GM19193 (cell line): Measurements from ENCODE around the gene UGGT2.

Experiments used
- POLR2A ChIP-seq: IDR thresholded peaks from 4 replicates; pipeline ENCODE4 v1.6.1; 2011; ENCODE audit not compliant: insufficient read depth, insufficient read length; ENCODE audit errors: extremely low read depth

The UGGT2 gene

GRCh38 chr13:96011291-96011872 is 41.8 kb downstream of the UGGT2 start:
- TF ChIP-seq POLR2A: no peak

- TF ChIP-seq POLR2A: no peak
These were observed 49.9 kb downstream of the UGGT2 start for GRCh38 chr13:96003304-96003703.

DNA sequence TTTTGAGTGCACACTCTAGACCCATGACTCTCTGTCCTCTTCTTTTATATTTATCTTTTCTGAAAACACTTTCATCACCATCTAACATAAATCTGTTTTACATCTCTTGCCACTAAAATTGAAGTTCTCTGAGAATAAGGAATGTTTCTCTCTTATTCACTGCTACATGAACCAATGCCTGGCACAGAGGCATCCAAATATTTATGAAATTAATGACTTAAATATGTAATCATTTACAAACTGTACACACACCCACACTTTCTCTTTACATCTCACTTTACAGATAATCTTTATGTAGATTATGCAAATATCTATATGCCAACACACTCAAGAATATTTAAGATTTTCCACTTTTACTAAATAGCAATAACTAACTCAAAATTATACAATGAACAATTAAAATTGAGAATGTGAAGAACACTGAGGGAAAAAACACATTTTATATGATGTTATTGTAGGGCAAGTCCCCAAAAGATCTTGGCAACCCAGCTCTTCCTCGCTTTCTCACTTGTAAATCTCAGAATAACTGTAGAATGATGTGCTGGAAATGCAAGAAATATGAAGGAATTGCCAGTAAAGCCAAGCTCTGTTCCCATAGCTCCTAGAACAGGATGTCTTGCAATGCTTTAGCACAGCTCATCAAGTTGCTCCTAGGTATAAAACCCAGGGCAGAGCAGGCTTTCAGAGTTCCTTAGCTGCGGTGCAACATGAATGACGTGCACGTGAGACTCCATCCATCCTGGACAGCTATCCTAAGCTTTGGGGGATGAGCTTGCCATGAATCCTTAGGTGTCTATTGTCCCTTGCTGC is 50.7 kb downstream of the UGGT2 start:
- no peak for TF ChIP-seq POLR2A

- no peak for TF ChIP-seq POLR2A
These were observed 53.1 kb downstream of the UGGT2 start for GRCh38 chr13:96000069-96000468.

DNA sequence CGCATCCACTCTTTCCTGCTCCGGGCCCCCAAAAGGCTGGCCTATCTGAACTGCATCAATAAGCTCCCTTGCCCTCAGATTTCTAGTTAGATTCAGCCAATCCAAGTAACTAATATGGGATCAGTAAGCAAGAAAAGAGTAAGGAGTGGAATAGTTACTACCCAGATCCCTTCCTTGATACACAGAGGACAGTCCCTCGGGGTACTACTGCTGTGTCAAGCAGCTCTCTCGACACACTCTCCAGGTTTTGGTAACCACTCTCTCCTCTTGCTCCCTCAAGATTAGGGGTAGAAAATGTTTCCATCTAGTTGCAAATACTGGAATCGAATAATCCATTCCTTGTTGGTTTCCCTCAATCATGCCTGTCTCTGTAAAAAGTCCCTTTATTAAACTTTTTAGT is 65.4 kb downstream of the UGGT2 start:
- TF ChIP-seq POLR2A: no peak

- TF ChIP-seq POLR2A: no peak
These were observed 71.1 kb downstream of the UGGT2 start for GRCh38 chr13:95982144-95982543.

GRCh38 chr13:95970878-95971277 is 82.3 kb downstream of the UGGT2 start:
- TF ChIP-seq POLR2A: no peak

GRCh38 chr13:95968906-95969305 is 84.3 kb downstream of the UGGT2 start:
- TF ChIP-seq POLR2A: no peak

DNA sequence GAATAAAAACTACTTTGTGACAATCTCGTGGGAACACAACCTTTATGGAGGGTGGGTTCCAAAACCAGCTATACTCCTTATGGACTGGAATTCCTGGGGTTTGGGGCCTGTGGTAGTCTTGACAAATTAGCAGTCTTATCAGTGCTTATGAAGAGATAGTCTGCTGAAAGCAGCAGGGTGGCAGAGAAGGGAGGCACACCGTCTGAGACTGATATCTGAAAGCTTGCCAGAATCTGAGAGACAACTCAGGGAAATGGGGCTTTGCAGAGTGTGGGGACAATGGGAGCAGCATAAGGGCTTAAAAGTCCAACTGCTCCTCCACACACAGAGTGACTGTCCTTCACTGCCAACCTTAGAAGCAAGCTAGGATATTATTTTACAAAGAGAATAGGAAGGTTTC is 95.9 kb downstream of the UGGT2 start:
- no peak for TF ChIP-seq POLR2A

GRCh38 chr13:95956589-95957148 is 96.5 kb downstream of the UGGT2 start:
- no peak for TF ChIP-seq POLR2A

DNA sequence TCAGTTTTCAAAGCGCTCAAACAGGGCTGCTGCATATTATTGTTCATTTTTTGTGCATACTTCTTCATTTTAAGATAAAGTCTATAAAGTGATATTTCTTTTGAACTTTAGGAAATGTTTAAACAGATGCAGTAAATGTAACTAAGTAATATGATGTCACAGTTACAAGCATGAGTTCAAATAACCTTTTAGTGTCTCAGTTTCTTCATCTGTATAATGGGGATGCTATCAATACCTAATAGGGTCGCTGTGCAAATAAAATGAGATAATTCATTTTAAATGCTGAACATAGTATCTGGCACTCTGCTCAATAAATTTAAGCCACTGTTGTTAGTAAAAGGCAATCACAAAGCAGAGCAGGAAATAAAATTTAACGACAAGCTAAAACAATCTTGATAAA is 97.5 kb downstream of the UGGT2 start:
- TF ChIP-seq POLR2A: no peak

DNA sequence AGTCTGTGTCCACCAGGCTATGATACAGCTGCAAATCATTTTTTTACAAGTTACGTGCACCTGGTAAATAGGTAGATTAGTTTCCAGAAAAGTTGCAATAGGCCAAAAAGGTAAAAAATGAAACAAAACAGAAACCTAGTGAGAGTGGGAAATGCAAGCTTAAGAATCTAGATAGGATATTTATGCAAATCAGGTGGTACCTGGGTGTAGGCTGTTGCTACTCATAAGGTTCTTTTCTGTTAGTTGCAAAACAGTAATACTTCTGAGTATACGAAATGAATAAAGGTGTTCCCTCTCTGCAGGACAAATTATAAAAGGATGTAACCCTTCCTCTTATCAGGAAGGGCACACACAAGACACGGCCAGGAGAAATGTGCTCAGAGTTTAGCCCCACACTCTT is 97.9 kb downstream of the UGGT2 start:
- TF ChIP-seq POLR2A: no peak

GRCh38 chr13:95954266-95954665 is 98.9 kb downstream of the UGGT2 start:
- TF ChIP-seq POLR2A: no peak

DNA sequence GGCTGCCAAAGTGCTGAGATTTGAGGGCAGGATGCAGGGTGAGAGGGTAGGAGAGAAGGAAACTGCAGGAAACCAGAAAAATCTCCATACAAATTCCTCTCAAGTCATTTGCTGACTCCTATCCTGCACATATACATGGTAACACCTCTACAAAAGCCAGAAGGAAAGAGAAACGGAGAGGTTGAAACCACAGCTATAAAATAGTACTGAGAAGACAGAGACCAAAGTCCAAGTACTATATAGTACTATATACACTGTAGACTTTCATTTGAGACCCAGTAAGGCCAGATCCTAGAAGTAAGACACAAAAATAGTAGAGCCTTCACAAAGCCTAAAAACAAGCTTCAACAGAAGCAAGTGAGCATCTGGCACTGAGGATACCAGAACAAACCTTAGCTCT is 103.1 kb downstream of the UGGT2 start:
- TF ChIP-seq POLR2A: no peak

DNA sequence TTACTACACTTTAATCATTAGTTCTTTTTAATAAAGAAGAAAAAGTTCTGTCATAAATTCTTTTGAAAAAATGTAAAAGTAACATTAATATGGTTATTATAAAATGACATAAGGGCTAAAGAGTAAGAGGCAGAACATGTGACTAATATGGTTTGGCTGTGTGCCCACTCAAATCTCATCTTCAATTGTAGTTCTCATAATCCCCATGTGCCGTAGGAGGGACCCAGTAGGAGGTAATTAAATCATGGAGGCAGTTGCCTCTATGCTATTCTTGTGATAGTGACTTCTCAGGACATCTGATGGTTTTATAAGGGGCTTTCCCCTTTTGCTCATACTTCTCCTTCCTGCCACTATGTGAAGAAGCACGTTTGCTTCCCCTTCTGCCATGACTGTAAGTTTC is 104.5 kb downstream of the UGGT2 start:
- TF ChIP-seq POLR2A: no peak

- TF ChIP-seq POLR2A: no peak
These were observed 115.4 kb downstream of the UGGT2 start for GRCh38 chr13:95937714-95938320.

- no peak for TF ChIP-seq POLR2A
These were observed 121.7 kb downstream of the UGGT2 start for GRCh38 chr13:95931300-95932025.
